IMR-90 (cell line): ENCODE results near the gene DCAF17. TPM values are rescaled to one million over a fixed set of nuclear protein-coding genes. Genes with fewer than 3 reads are reported as not detected.

ENCODE experiments used
- ATAC-seq: fragments of 200-7000 bp; cut with Tn5 transposase; 2 replicates; pipeline ENCODE4 v1.9.1; 2020; ENCODE audit warnings: low read depth, mild to moderate bottlenecking, moderate library complexity
- BruUV-seq: library from RNA; stranded (reverse); fragments of 400-500 nt; replicated peaks from 2 replicates; lab custom pipeline; 2021; lab: Mats Ljungman, UMichigan
- CTCF ChIA-PET: fragments of 300-600 bp; formaldehyde crosslinking; extraction: SDS; loops from one replicate; lab custom pipeline; 2021; ENCODE audit warnings: antibody characterized with exemption; lab: Yijun Ruan, JAX
- POLR2A ChIA-PET: fragments of 300-600 bp; sonication (Branson Sonifier 250); formaldehyde crosslinking; loops from one replicate; lab custom pipeline; 2022; ENCODE audit warnings: antibody characterized with exemption; ENCODE audit not compliant: unreplicated experiment; lab: Charles Lee
- DNase-seq: peaks from one replicate; pipeline ENCODE4 v3.0.0; 2013
- H2AFZ ChIP-seq: replicated peaks from 2 replicates; pipeline ENCODE3; 2013; ENCODE audit warnings: low read length, mild to moderate bottlenecking; ENCODE audit not compliant: poor library complexity
- H2AK5ac ChIP-seq: 2 replicates; pipeline ENCODE4 v1.6.1; 2013; ENCODE audit warnings: low read depth, low read length, inconsistent platforms
- H2AK9ac ChIP-seq: replicated peaks from 2 replicates; pipeline ENCODE3; 2013; ENCODE audit warnings: mild to moderate bottlenecking, low read depth, low read length, moderate library complexity; ENCODE audit not compliant: poor library complexity
- H2BK120ac ChIP-seq: 2 replicates; pipeline ENCODE4 v1.6.1; 2013; ENCODE audit warnings: low read depth, low read length, inconsistent platforms
- H2BK15ac ChIP-seq: 3 replicates; pipeline ENCODE4 v1.6.1; 2013; ENCODE audit warnings: low read depth, low read length, inconsistent platforms
- H2BK20ac ChIP-seq: 2 replicates; pipeline ENCODE4 v1.6.1; 2013; ENCODE audit warnings: low read depth, mild to moderate bottlenecking, inconsistent platforms, low read length, moderate library complexity
- H2BK5ac ChIP-seq: 2 replicates; pipeline ENCODE4 v1.6.1; 2013; ENCODE audit warnings: mild to moderate bottlenecking, low read depth, low read length, inconsistent platforms; ENCODE audit not compliant: poor library complexity, severe bottlenecking
- H3K14ac ChIP-seq: replicated peaks from 2 replicates; pipeline ENCODE4 v1.6.1; 2013; ENCODE audit warnings: low read depth, low read length, inconsistent platforms
- H3K18ac ChIP-seq: 2 replicates; pipeline ENCODE4 v1.6.1; 2013; ENCODE audit warnings: low read depth, low read length, control low read depth
- H3K23ac ChIP-seq: 2 replicates; pipeline ENCODE4 v1.6.1; 2013; ENCODE audit warnings: low read depth, low read length, inconsistent platforms
- H3K27ac ChIP-seq: 2 replicates; pipeline ENCODE4 v1.5.1; 2013; ENCODE audit warnings: mild to moderate bottlenecking, control low read depth, low read length; ENCODE audit not compliant: insufficient read depth
- H3K27me3 ChIP-seq: 2 replicates; pipeline ENCODE4 v1.6.1; 2013; ENCODE audit warnings: low read length; ENCODE audit not compliant: control insufficient read depth, insufficient read depth
- H3K36me3 ChIP-seq: 2 replicates; pipeline ENCODE4 v1.6.1; 2013; ENCODE audit warnings: low read length, mixed read lengths; ENCODE audit not compliant: control insufficient read depth, insufficient read depth
- H3K4ac ChIP-seq: 2 replicates; pipeline ENCODE4 v1.6.1; 2013; ENCODE audit warnings: low read depth, low read length, inconsistent platforms
- H3K4me1 ChIP-seq: 2 replicates; pipeline ENCODE4 v1.6.1; 2013; ENCODE audit warnings: low read length, mixed read lengths; ENCODE audit not compliant: control insufficient read depth, insufficient read depth
- H3K4me2 ChIP-seq: 2 replicates; pipeline ENCODE4 v1.6.1; 2013; ENCODE audit warnings: low read depth, mild to moderate bottlenecking, control low read depth, low read length, moderate library complexity
- H3K4me3 ChIP-seq: 2 replicates; pipeline ENCODE4 v1.5.1; 2013; ENCODE audit warnings: low read depth, mild to moderate bottlenecking, control low read depth, low read length, moderate library complexity; ENCODE audit not compliant: insufficient read depth
- H3K56ac ChIP-seq: 2 replicates; pipeline ENCODE4 v1.6.1; 2013; ENCODE audit warnings: low read length, inconsistent platforms; ENCODE audit not compliant: insufficient read depth; ENCODE audit errors: extremely low read depth
- H3K79me1 ChIP-seq, 2 experiments: 2 replicates each; pipeline ENCODE4 v1.6.1; 2013; ENCODE audit warnings: low read length in 2 of 2, inconsistent platforms in 1 of 2, low read depth in 1 of 2
- H3K9ac ChIP-seq: 2 replicates; pipeline ENCODE4 v1.6.1; 2013; ENCODE audit warnings: low read depth, low read length, control low read depth
- H3K9me1 ChIP-seq: 2 replicates; pipeline ENCODE4 v1.6.1; 2013; ENCODE audit warnings: low read length, inconsistent platforms; ENCODE audit not compliant: insufficient read depth
- H3K9me3 ChIP-seq: 2 replicates; pipeline ENCODE4 v1.6.1; 2013; ENCODE audit warnings: low read length; ENCODE audit not compliant: control insufficient read depth, insufficient read depth
- H4K20me1 ChIP-seq: 2 replicates; pipeline ENCODE4 v1.6.1; 2013; ENCODE audit warnings: low read length, inconsistent platforms; ENCODE audit not compliant: insufficient read depth
- H4K5ac ChIP-seq: 2 replicates; pipeline ENCODE4 v1.6.1; 2013; ENCODE audit warnings: mild to moderate bottlenecking, low read depth, low read length, control low read depth
- H4K8ac ChIP-seq, 2 experiments: 2 replicates each; pipeline ENCODE4 v1.6.1; 2013; ENCODE audit warnings: low read depth in 2 of 2, low read length in 2 of 2, control low read depth in 1 of 2, inconsistent platforms in 1 of 2
- H4K91ac ChIP-seq: 2 replicates; pipeline ENCODE4 v1.6.1; 2013; ENCODE audit warnings: low read depth, low read length, inconsistent platforms; ENCODE audit not compliant: insufficient read depth
- BHLHE40 ChIP-seq: fragments of 150-350 bp; IDR thresholded peaks from 2 replicates; pipeline ENCODE4 v1.6.1; 2016; ENCODE audit warnings: mild to moderate bottlenecking, low read depth, low read length
- CEBPB ChIP-seq: IDR thresholded peaks from 2 replicates; pipeline ENCODE4 v1.6.1; 2012; ENCODE audit warnings: low read depth, low read length, improper control_type of control experiment
- FOS ChIP-seq: fragments of 150-350 bp; IDR thresholded peaks from 2 replicates; pipeline ENCODE4 v1.6.1; 2016; ENCODE audit warnings: low read depth, low read length
- MXI1 ChIP-seq: IDR thresholded peaks from 2 replicates; pipeline ENCODE4 v1.6.1; 2012; ENCODE audit warnings: low read depth, mild to moderate bottlenecking, low read length, moderate library complexity, borderline replicate concordance
- POLR2A ChIP-seq: IDR thresholded peaks from 2 replicates; pipeline ENCODE4 v1.6.1; 2012; ENCODE audit warnings: mild to moderate bottlenecking, low read depth, low read length
- RAD21 ChIP-seq: IDR thresholded peaks from 2 replicates; pipeline ENCODE4 v1.6.1; 2012; ENCODE audit warnings: low read length, improper control_type of control experiment
- RFX5 ChIP-seq: IDR thresholded peaks from 2 replicates; pipeline ENCODE4 v1.8.0; 2012; ENCODE audit warnings: low read depth, mild to moderate bottlenecking, low read length, moderate library complexity
- SMC3 ChIP-seq: fragments of 150-350 bp; IDR thresholded peaks from 2 replicates; pipeline ENCODE4 v1.6.1; 2016; ENCODE audit warnings: low read depth, mild to moderate bottlenecking, antibody characterized with exemption, low read length, moderate library complexity
- WGBS, 2 experiments: methylation state at CpG; one replicate each; pipeline versions ENCODE4 v1.1.5 to v1.1.7; 2013; ENCODE audit warnings: missing lambda C conversion rate in 2 of 2; ENCODE audit not compliant: insufficient read length in 1 of 2; ENCODE audit errors: extremely low coverage in 2 of 2; 5-methylcytosine and 5-hydroxymethylcytosine counted together
- dilution Hi-C: fragments of 300-500 bp; cut with HindIII; formaldehyde crosslinking; loops from one replicate; pipeline ENCODE4 v1.14.3; 2018; ENCODE audit warnings: low sequenced_read_pairs; ENCODE audit not compliant: unreplicated experiment
- in situ Hi-C: fragments of 300-500 bp; cut with MboI; formaldehyde crosslinking; loops from 3 replicates; pipeline ENCODE4 v1.14.3; 2019; ENCODE audit warnings: low sequenced_read_pairs, inconsistent platforms, mixed read lengths
- intact Hi-C: fragments of 100-400 bp; cut with micrococcal nuclease; formaldehyde crosslinking; loops from 2 replicates; pipeline ENCODE4 v1.10.0; 2022
- polyA plus RNA-seq, 3 experiments: library from polyadenylated mRNA; depleted of rRNA; stranded (reverse); fragments of >200 nt; gene quantifications; 2 replicates each; pipeline ENCODE4 v1.2.3, GENCODE V29; 2012; ENCODE audit warnings: low replicate concordance in 1 of 3
- total RNA-seq: library from RNA; depleted of rRNA; stranded (reverse); fragments of >200 nt; gene quantifications from 2 replicates; pipeline ENCODE4 v1.2.3, GENCODE V29; 2012
- TF ChIP-seq, protein P1 (sequence below): fragments of 150-350 bp; IDR thresholded peaks from 2 replicates; pipeline ENCODE4 v1.6.1; 2016; ENCODE audit warnings: low read depth, mild to moderate bottlenecking, low read length, moderate library complexity, borderline replicate concordance

The DCAF17 gene
- total and polyA plus RNA-seq, 2 of the 4 experiments (the other 2 are of a cell fraction), result 6.7 to 13.1 TPM

DNA sequence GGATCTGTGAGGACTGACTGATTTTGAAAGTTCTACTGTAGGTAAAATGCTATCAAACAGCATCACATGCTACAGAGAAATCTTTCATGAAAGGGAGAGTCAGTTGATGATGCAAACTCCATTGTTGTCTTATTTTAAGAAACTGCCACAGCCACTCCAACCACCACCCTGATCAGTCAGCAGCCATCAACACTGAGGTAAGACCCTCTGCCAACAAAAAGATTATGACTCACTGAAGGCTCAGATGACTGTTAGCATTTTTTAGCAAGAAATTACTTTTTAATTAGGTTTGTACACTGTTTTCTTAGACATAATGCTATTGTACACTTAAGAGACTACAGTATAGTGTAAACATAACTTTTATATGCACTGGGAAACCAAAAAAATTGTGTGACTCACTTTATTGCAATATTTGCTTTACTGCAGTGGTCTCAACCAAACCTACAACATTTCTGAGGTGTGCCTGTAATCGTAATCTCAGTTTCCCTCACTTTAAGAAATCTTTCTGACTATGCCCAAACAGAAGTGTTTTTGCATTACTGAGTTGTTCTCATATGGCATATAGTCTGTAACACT lies 43.0 kb upstream of the DCAF17 start:
- intact Hi-C loops, result no loop called here
- Histone ChIP-seq H3K4me3 (no peak overlapping the region), H4K8ac (no peak overlapping the region), H3K4ac (no peak overlapping the region), H4K91ac (no peak overlapping the region), H2BK120ac (no peak overlapping the region), H3K4me1 (peaks cover 3% of the 10 kb centered on the region), H2AK5ac (no peak overlapping the region), H2AK9ac (no peak overlapping the region), H3K27ac (no peak overlapping the region), H2BK5ac (no peak overlapping the region), H3K9me1 (0 out of 2 replicates have a peak, but pooled peaks cover 4% of the 10 kb centered on the region), H4K20me1 (no peaks in the 10 kb centered on the region), H3K9me3 (no peaks in the 10 kb centered on the region), H2AFZ (no peak overlapping the region), H3K23ac (no peak overlapping the region), H3K18ac (no peak overlapping the region), H3K9ac (no peak overlapping the region), H2BK20ac (no peak overlapping the region), H3K14ac (no peak overlapping the region), H3K27me3 (no peaks in the 10 kb centered on the region), H3K4me2 (no peak overlapping the region; the same call in 1 of the 2 replicates), H4K5ac (no peak overlapping the region), H2BK15ac (no peak overlapping the region), H3K79me1 (peaks cover 3 to 8% of the 10 kb centered on the region in 2 experiments; a peak in 2 of 4 replicates), H3K56ac (no peak overlapping the region), H3K36me3 (no peaks in the 10 kb centered on the region)
- ATAC-seq (peak; percentile 75), DNase-seq (peak; percentile 78)
- no CpG with 5 or more reads among the region's 1 CpG for WGBS, 2 experiments
- ChIA-PET CTCF (no interaction called here), POLR2A (no interaction called here)
- no peak for TF ChIP-seq BHLHE40
- no peak for TF ChIP-seq SMC3
- no peak for TF ChIP-seq RFX5
- TF ChIP-seq, protein P1, sequence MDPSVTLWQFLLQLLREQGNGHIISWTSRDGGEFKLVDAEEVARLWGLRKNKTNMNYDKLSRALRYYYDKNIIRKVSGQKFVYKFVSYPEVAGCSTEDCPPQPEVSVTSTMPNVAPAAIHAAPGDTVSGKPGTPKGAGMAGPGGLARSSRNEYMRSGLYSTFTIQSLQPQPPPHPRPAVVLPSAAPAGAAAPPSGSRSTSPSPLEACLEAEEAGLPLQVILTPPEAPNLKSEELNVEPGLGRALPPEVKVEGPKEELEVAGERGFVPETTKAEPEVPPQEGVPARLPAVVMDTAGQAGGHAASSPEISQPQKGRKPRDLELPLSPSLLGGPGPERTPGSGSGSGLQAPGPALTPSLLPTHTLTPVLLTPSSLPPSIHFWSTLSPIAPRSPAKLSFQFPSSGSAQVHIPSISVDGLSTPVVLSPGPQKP, result no peak
- TF ChIP-seq RAD21, result no peak
- no peak for TF ChIP-seq POLR2A
- no peak for TF ChIP-seq MXI1
- 0 out of 2 replicates have a peak, but pooled peaks have one; percentile 19 for TF ChIP-seq FOS
- peak; percentile 67 for TF ChIP-seq CEBPB
- dilution Hi-C loops, result no loop called here
- BruUV-seq, result no TSS peak
- in situ Hi-C loops, result no loop called here
